Sigmoid colon (tissue), 4 donors: ENCODE measurements around the gene PELI2.

Experiments
- POLR2A ChIP-seq, 2 donors: fragments of 450-650 bp; IDR thresholded peaks; one replicate each; pipeline ENCODE4 v1.6.1; 2016; ENCODE audit warnings: antibody characterized with exemption in 2 of 2, mild to moderate bottlenecking in 2 of 2, moderate library complexity in 2 of 2
- POLR2AphosphoS5 ChIP-seq, 4 donors: sonication (generic); formaldehyde crosslinking; IDR thresholded peaks; one replicate each; pipeline ENCODE4 v1.6.1; 2017; ENCODE audit warnings: antibody characterized with exemption in 4 of 4
- TF ChIP-seq, protein P1 (sequence below), 4 experiments: fragments of 450-650 bp in 3 of 4; fragments of 200-600 bp in 1 of 4; IDR thresholded peaks; one replicate each; pipeline ENCODE4 v1.5.1; 2016 to 2019; ENCODE audit warnings: antibody characterized with exemption in 4 of 4, mild to moderate bottlenecking in 3 of 4, moderate library complexity in 2 of 4

GRCh38 chr14:56147986-56148901 lies 30.0 kb downstream of the PELI2 start:
- TF ChIP-seq, protein P1, sequence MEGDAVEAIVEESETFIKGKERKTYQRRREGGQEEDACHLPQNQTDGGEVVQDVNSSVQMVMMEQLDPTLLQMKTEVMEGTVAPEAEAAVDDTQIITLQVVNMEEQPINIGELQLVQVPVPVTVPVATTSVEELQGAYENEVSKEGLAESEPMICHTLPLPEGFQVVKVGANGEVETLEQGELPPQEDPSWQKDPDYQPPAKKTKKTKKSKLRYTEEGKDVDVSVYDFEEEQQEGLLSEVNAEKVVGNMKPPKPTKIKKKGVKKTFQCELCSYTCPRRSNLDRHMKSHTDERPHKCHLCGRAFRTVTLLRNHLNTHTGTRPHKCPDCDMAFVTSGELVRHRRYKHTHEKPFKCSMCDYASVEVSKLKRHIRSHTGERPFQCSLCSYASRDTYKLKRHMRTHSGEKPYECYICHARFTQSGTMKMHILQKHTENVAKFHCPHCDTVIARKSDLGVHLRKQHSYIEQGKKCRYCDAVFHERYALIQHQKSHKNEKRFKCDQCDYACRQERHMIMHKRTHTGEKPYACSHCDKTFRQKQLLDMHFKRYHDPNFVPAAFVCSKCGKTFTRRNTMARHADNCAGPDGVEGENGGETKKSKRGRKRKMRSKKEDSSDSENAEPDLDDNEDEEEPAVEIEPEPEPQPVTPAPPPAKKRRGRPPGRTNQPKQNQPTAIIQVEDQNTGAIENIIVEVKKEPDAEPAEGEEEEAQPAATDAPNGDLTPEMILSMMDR (IDR thresholded peaks at IDR 0.05), result no peak
- TF ChIP-seq POLR2A (IDR thresholded peaks at IDR 0.05), result no peak
- TF ChIP-seq POLR2AphosphoS5 (IDR thresholded peaks at IDR 0.05), result no peak
